Pancreas (tissue), 10 donors: Measurements from ENCODE around the gene RPL37A. TPM values are rescaled to one million over a fixed set of nuclear protein-coding genes. Genes with fewer than 3 reads are reported as not detected.

Experiments used
- ATAC-seq, 4 donors: fragments of 200-7000 bp; cut with Tn5 transposase; one replicate each; pipeline versions ENCODE4 v1.8.0 to v1.9.1; 2020; ENCODE audit warnings: mild to moderate bottlenecking in 4 of 4, moderate library complexity in 4 of 4
- DNase-seq, 6 donors: peaks; one replicate each; pipeline ENCODE4 v3.0.0-alpha.2; 2020
- FAIRE-seq: peaks from 2 replicates; lab custom pipeline; 2012; peaks lifted over from hg19 to GRCh38; lab: Jason Lieb, UNC
- H3K27ac ChIP-seq, 4 donors: fragments of 200-600 bp; sonication (generic); 1 replicate in 3 of 4; 2 replicates in 1 of 4; pipeline versions ENCODE4 v1.5.0 to v1.8.0; 2020
- H3K27me3 ChIP-seq, 4 donors: fragments of 200-600 bp; one replicate each; pipeline ENCODE4 v1.8.0; 2021
- H3K36me3 ChIP-seq, 3 donors: fragments of 200-600 bp; sonication (generic) in 1 of 3; one replicate each; pipeline versions ENCODE4 v1.5.0 to v1.8.0; 2020 to 2021
- H3K4me1 ChIP-seq, 3 donors: fragments of 200-600 bp; one replicate each; pipeline ENCODE4 v1.8.0; 2021
- H3K4me3 ChIP-seq, 4 donors: fragments of 200-600 bp; sonication (generic) in 2 of 4; one replicate each; pipeline versions ENCODE4 v1.5.0 to v1.8.0; 2020 to 2021
- H3K9me3 ChIP-seq, 4 donors: fragments of 200-600 bp; one replicate each; pipeline ENCODE4 v1.8.0; 2021
- WGBS, 2 donors: extraction: QIAGEN DNeasy Blood & Tissue Kit; methylation state at CpG; one replicate each; pipeline ENCODE4 v1.1.7; 2013; 5-methylcytosine and 5-hydroxymethylcytosine counted together
- intact Hi-C, 3 donors: fragments of 100-400 bp; cut with DNase I; formaldehyde crosslinking; loops; one replicate each; pipeline versions ENCODE4 v1.11.1 to v1.14.2; 2022
- polyA plus RNA-seq, 2 donors: library from polyadenylated mRNA; stranded (reverse); fragments of 200-250 nt; gene quantifications; one replicate each; pipeline ENCODE4 v1.2.3, GENCODE V29; 2013
- total RNA-seq, 6 donors: library from RNA; stranded (reverse); fragmentation: NEBNext Ultra II Directional in 4 of 6; extraction: Animal tissue kit (Norgen Biotek cat#: 25700) in 4 of 6; gene quantifications; one replicate each; pipeline versions ENCODE4 v1.2.1 to v1.2.4, GENCODE V29; 2021 to 2023
- TF ChIP-seq, protein P1 (sequence below), 4 donors: fragments of 200-600 bp; sonication (generic) in 3 of 4; IDR thresholded peaks; one replicate each; pipeline versions ENCODE4 v1.5.0 to v1.8.0; 2021; ENCODE audit warnings: antibody characterized with exemption in 4 of 4
- donor health status: healthy with polysubstance abuse.
- donor health status: DM: no; HTN: no; CAD: no; lungs with moderate emphysema.
- donor health status: DM: no; HTN: no; CAD: no.
- donor health status: control.
- donor health status: control.
- donor health status: Bipolar disorder and iron deficiency.
- donor health status: DM: yes; HTN: yes; CAD: no.
- donor health status: DM: no; HTN: no; CAD: no.
- donor health status: DM: no; HTN: no; CAD: no.
- donor health status: DM: yes; HTN: yes; CAD: no.

The RPL37A gene
- total and polyA plus RNA-seq, 8 donors, result 1,329 to 2,596 (median 1,625) TPM

DNA sequence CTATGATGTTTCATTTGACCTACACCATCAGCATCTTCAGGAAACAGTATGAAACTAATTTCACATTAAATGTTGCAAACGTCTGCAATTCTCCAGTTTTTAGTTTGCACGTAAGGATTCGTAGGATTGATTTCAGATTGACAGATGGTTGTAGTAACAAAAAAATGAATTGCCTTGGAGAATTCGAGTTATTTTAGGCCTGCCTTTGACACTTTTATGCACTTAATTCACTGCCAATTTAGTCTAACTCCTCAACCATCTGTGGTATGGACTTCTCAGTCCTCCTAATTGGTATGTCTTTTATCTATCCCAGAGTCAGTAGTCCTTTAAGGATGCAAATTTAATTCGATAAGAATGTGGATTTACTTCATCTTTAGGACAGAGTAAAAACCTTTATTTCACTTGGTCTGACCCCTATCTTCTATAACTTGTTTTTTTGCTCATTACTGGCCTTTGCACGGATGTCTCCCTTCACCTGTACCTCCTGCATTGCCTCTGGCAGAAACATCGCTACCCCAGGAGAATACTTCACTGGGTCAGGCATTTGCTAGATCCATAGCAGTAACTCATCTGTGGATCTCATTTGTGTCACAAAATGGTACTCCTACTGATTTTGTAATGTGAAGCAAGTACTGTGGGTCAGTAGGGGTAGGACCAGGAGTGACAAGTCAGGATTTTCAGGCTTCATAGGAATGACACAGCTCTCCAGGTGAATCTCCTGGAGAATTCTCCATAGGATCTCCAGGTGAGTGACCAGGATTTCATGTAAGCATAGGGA, 3.9 kb downstream of the RPL37A start:
- intact Hi-C loops, result no loop called here
- no peak for DNase-seq
- Histone ChIP-seq H3K4me1 (peaks cover 9 to 32% (median 12%) of the 10 kb centered on the region in 3 donors), H3K27ac (no peak overlapping the region), H3K27me3 (no peaks in the 10 kb centered on the region), H3K36me3 (peaks cover 0 to 37% (median 30%) of the 10 kb centered on the region in 3 donors), H3K9me3 (no peaks in the 10 kb centered on the region), H3K4me3 (no peak overlapping the region)
- no peak for ATAC-seq
- no peak for FAIRE-seq
- WGBS, 2 donors, result 74 to 83% methylated on average over 7 of the region's 7 CpGs
- TF ChIP-seq, protein P1, sequence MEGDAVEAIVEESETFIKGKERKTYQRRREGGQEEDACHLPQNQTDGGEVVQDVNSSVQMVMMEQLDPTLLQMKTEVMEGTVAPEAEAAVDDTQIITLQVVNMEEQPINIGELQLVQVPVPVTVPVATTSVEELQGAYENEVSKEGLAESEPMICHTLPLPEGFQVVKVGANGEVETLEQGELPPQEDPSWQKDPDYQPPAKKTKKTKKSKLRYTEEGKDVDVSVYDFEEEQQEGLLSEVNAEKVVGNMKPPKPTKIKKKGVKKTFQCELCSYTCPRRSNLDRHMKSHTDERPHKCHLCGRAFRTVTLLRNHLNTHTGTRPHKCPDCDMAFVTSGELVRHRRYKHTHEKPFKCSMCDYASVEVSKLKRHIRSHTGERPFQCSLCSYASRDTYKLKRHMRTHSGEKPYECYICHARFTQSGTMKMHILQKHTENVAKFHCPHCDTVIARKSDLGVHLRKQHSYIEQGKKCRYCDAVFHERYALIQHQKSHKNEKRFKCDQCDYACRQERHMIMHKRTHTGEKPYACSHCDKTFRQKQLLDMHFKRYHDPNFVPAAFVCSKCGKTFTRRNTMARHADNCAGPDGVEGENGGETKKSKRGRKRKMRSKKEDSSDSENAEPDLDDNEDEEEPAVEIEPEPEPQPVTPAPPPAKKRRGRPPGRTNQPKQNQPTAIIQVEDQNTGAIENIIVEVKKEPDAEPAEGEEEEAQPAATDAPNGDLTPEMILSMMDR (IDR thresholded peaks at IDR 0.05), result no peak

DNA sequence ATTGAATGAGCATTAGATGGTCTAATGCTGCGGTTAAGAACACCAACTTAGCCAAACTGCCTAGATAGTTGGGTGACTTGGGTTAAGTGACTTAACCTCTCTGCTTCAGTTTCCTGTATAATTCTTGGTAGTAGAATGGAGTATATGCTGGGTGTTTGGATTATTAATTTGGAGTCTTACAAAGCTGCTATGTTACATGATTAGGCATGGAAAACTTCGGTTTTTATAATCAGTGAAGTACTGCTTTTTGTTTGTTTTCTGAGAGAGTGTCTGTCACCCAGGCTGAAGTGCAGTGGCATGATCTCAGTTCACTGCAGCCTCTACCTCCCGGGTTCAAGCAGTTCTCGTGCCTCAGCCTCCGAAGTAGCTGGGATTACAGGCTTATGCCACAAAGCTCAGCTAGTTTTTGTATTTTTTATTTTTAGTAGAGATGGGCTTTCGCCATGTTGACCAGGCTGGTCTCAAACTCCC, 4.5 kb downstream of the RPL37A start:
- intact Hi-C loops, result no loop called here
- TF ChIP-seq, protein P1 (IDR thresholded peaks at IDR 0.05), result no peak
- FAIRE-seq, result no peak
- no peak for ATAC-seq
- peaks cover 0 to 37% (median 30%) of the 10 kb centered on the region in 3 donors for H3K36me3 ChIP-seq
- WGBS, 2 donors, result 84 to 85% methylated on average over 6 of the region's 6 CpGs
- peaks cover 9 to 26% (median 12%) of the 10 kb centered on the region in 3 donors for H3K4me1 ChIP-seq
- H3K27ac ChIP-seq, result no peak overlapping the region
- DNase-seq, result no peak
- H3K9me3 ChIP-seq, result no peaks in the 10 kb centered on the region
- no peaks in the 10 kb centered on the region for H3K27me3 ChIP-seq
- no peak overlapping the region for H3K4me3 ChIP-seq

DNA sequence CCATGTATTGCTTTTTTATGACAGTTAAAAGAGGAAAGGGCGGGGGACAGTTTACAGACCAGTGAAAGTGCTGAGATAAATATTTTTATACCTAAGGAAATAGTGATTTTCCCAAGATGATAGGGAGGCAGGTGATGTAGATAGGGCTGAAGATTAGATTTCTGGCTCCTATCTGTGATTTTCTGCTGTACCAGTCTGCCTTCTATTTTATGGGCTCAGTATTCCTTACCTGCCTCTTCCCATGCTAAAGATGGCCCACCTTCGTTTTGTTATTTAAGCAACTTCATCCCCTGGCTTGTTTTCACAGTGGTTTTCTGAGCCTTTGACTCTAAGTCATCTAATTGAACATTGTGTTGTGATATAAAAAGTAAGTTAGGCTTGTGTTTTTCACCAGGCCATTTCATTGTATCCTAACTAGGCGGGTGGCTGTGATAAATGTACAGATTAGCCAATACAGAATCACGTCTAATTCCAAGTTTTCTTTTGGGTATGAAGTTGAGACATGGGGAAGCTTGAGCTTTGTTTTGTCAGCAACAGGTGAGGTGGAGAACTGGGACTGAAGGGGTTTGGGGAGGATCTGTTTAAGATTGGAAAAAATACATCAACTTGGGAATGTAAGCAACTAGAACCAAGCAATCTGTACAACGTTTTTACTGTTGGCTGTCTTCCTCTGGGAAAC, 5.2 kb downstream of the RPL37A start:
- Histone ChIP-seq H3K4me1 (peaks cover 9 to 26% (median 12%) of the 10 kb centered on the region in 3 donors), H3K36me3 (peaks cover 0 to 37% (median 30%) of the 10 kb centered on the region in 3 donors), H3K9me3 (no peaks in the 10 kb centered on the region), H3K4me3 (no peak overlapping the region), H3K27ac (no peak overlapping the region), H3K27me3 (no peaks in the 10 kb centered on the region)
- no peak for FAIRE-seq
- no peak for DNase-seq
- WGBS, 2 donors, result 64% methylated on average over 5 of the region's 5 CpGs
- intact Hi-C loops, result no loop called here
- TF ChIP-seq, protein P1 (IDR thresholded peaks at IDR 0.05), result no peak
- ATAC-seq, result no peak

DNA sequence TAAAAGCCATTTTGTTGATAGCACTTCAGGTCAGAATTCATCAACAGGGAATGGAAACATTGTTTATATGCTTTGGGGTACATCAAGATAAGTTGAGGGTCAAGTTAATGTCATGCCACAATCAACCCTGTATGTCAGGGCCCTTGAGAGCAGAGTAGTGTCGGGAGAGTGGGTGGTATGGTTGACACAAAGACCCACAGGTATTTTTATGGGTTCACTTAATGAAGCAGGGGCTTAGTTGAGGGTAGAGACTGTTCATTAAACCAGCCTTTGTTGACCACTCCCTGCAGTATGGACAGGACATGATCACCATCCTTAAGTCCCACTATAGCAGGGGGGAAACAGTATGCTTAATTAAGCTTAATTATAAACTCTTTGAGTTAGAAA, 5.7 kb downstream of the RPL37A start:
- Histone ChIP-seq H3K27ac (no peak overlapping the region), H3K9me3 (no peaks in the 10 kb centered on the region), H3K27me3 (no peaks in the 10 kb centered on the region), H3K4me1 (peaks cover 9 to 26% (median 12%) of the 10 kb centered on the region in 3 donors), H3K4me3 (no peak overlapping the region), H3K36me3 (peaks cover 0 to 37% (median 30%) of the 10 kb centered on the region in 3 donors)
- peak in 1 of 4 donors; percentile 5 for ATAC-seq
- TF ChIP-seq, protein P1 (IDR thresholded peaks at IDR 0.05), result no peak
- no peak for DNase-seq
- no peak for FAIRE-seq
- intact Hi-C loops, result no loop called here
- 89 to 92% methylated on average over 1 of the region's 1 CpG for WGBS, 2 donors
